Glomerular visceral epithelial cell (primary cell): ENCODE results near the gene TOMM5.

Experiments used
- DNase-seq: peaks from one replicate; pipeline ENCODE4 v3.0.0-alpha.2; 2016; ENCODE audit errors: extremely low spot score

Gene TOMM5

DNA sequence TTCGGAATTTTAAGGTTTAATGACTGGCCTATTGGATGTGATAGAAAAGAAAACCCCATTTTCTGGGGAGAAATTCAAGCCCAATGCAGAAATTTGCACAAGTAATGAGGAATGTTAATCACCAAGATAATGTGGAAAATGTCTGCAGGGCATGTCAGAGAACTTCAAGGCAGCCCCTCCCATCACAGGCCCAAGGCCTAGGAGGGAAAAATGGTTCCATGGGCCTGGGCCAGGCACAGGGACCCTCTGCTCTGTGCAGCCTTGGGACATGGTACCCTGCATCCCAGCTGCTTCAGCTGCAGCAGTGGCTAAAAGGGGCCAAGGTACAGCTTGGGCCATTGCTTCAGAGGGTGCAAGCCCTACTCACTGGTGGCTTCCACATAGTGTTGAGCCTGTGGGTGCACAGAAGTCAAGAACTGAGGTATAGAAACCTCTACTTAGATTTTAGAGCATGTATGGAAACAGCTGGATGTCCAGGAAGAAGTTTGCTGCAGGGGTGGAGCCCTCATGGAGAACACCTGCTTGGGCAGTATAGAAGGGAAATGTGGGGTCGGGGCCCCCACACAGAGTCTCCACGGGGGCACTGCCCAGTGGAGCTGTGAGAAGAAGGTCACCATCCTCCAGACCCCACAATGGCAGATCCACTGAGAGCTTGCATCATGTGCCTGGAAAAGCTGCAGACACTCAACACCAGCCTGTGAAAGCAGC is 28.4 kb downstream of the TOMM5 start:
- no peak for DNase-seq

DNA sequence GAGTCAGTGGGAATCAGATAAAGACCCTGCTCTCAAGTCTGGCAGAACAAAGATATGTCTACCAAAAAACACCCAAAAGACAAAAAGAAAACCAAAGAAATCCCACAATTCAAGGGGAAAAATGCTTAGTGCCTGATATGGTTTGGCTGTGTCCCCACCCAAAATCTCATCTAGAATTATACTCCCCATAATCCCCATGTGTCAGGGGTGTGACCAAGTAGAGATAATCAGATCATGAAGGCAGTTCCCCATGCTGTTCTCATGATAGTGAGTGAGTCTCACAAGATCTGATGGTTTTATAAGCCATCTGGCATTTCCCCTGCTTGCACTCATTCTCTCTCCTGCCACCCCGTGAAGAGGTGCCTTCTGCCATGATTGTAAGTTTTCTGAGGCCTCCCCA is 29.6 kb downstream of the TOMM5 start:
- DNase-seq = no peak

DNA sequence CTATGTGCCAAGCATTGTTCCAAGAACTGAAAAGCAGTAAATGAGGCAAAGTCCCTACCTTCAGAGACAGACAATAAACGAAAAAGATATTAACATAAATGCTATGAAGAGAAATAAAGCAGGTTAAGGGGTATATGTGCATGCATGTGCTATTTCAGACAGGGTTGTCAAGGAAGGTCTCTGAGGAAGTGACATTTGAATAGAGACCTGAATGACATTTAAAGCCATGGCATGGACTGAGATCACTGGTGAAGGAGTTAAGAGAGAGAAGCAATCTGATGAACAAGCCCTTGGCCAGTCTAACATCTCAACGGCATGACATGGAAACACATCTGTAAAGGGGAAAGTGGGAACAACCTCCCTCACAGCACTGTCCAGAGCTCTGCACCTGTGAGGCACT is 30.7 kb downstream of the TOMM5 start:
- DNase-seq = no peak

GRCh38 chr9:37559855-37560592 is 32.4 kb downstream of the TOMM5 start:
- DNase-seq = no peak

DNA sequence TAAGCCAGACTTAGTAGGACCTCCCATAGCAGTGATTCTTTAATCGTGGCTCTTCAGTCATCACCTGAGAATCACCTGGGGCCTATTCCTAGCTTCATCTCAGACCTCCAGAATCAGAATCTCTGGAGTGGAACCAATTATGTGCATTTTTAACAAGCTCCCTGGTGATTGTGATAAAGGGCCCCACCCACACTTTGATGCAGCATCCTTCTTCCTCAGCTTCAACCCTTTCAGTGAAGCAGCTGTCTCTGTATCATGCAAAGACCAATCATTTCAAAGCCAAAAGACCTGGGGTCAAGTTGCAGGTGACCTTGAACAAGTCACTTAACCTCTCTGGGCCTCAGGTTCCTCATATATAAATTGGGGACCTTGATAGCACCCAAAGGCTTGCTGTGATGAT is 33.3 kb downstream of the TOMM5 start:
- no peak for DNase-seq

- no peak for DNase-seq
Measured at GRCh38 chr9:37555786-37556185, 36.6 kb downstream of the TOMM5 start.

DNA sequence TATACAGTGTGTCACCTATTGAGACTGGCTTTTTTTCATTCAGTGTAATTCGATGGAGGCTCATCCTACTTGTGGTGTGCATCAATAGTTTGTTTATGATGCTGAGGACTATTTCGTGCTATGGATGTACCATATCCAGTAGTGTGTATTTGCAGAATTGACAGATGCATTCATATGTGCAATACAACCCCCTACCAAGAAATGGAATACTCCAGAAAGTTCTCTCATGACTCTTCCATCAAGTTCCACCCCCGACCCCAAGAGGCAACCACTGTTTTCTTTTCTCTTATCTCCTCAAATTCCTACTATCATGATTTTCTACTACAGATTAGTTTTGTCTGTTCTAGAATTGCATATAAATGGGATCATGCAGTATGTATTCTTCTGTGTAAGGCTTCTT is 38.1 kb downstream of the TOMM5 start:
- no peak for DNase-seq

GRCh38 chr9:37551888-37552287 is 40.5 kb downstream of the TOMM5 start:
- no peak for DNase-seq

DNA sequence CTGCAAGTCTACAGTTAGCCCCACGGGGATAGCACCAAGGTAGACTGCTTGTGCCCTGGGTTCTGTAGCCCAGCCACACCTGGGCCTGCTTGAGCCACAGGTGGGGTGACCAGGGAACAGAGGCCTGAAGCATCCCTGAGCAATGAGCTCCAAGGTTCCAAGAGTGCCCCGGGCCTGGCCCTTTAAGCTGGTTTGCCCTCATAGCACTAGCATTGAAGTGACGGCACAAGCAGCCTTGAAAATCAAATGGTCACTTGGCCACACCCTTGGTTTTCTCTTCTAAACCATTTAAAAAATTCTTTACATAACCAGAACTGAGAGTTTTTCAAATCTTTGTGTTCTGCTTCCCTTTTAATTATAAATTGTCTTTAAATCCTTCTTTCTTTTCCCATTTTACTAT is 40.9 kb downstream of the TOMM5 start:
- no peak for DNase-seq

DNA sequence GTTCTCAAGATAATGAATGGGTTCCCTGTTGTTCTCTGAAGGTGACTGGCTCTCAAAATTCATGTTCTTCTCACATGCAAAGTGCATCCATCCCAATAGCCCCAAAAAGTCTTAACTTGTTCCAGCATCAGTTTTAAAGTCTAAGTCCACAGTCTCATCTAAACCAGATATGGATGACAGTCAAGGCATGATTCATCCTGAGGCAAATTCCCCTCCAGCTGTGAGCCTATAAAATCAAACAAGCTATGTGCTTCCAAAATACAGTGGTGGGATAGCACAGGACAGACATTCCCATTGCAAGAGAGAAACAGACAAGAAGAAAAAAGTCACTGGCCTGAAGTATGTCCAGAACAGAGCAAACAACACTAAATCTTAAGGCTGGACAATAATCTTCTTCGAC is 41.6 kb downstream of the TOMM5 start:
- DNase-seq = no peak

DNA sequence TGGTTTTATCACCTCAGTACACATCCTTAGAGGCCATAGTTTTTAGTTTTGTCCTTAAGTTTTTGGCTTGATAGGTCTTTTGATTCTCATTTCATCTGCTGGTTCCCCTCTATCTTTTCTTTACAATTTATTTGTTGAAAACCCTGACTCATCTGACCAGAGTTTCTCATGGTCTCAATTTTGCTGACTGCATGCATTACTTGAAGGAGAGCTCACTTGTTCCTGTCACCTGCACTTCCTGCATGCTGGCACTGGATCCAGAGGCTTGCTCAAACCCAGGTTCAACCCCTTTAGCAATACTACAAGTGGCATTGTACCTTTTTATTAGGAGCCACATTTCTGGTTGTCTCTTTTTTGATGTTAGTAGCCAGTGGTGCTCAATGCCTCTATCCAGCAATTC is 42.9 kb downstream of the TOMM5 start:
- no peak for DNase-seq

DNA sequence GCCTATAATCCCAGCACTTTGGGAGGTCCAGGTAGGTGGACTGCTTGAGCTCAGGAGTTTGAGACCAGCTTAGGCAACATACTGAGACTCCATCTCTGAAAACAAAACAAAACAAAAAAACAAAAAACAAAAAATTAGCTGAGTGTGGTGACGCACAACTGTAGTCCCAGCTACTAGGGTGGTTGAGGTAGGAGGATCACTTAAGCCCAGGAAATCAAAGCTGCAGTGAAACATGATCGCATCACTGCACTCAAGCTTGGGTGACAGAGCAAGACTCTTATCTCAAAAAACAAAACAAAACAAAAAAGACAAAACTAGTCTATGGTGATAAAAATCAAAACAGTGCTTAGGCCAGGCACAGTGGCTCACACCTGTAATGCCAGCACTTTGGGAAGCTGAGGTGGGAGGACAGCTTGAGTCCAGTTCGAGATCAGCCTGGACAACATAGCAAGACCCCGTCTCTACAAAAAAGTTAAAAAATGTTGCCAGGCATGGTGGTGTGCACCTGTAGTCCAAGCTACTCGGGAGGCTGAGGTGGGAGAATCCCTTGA is 45.0 kb downstream of the TOMM5 start:
- no peak for DNase-seq

- no peak for DNase-seq
Measured at GRCh38 chr9:37543468-37543867, 48.9 kb downstream of the TOMM5 start.

DNA sequence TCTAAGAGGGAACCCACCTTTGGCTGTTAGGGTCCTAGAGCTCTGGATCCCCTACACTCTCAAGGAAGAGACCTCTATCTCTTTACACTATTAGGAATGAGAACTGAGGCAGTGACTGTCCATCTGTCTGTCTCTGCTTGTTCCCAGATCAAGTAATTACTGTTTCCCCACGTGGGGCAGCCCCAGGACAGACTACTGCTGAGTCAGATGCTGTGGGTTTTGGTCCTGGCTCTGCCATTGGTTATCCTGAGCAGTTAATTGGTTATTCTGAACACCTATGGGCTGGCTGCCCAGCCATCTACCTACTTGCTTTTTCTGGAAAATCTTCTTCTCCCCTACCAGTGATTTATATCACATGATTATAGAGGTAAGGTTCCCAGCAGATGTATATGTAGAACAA is 49.5 kb downstream of the TOMM5 start:
- DNase-seq = peak; percentile 28

DNA sequence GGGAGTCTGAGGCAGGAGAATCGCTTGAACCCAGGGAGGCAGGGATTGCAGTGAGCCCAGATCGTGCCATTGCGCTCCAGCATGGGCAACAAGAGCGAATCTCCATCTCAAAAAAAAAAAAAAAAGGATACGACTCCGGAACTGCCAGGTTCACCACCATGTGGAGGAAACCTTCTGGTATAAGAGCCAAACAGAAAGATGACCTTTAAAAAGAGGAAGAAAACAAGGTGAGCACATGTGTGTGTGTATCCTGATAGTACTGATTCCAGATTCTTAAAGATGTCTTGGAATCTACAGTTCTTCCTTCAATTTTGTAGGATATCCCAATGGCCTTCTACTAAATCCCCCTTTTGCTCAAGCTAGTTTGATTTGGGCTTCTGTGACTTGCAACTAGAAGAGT is 49.9 kb downstream of the TOMM5 start:
- no peak for DNase-seq

- DNase-seq = no peak
Measured at GRCh38 chr9:37541465-37541864, 50.9 kb downstream of the TOMM5 start.

DNA sequence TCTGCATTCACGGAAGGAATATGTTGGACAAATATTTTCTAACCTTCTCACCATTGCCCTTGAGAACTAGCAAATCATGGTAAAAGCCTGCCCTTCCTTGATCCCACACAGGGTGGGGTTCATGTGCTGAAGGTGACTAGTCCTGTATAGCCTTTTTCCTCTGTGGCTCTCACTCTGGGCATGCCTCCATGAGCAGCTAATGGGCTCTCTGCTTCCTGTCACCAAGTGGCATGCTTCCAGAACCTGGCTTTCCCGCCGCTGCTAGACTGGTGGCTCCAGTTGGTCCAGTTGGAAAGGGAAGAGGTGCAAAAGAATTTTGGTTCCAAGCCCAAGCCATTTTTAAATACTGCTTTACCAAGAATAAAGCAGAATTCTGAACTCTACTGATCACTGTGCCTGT is 51.8 kb downstream of the TOMM5 start:
- no peak for DNase-seq

DNA sequence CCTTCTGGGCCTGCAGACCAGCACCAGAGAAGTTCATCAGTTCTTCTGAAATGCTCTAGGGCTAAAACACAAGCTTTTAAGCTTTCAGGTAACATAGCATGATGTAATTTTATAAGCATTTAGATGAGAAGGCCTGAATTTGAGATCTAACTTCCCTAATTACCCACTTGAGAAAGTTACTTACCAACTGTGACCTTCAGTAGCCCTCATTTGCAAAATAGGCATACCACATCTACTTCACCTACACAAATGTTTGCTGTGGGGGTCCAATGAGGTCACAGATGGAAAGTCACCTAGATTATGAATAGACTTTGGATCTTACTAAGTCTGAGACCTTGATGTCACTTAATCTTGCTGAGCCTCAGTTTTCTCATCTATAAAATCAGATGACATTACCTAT is 52.8 kb downstream of the TOMM5 start:
- no peak for DNase-seq
